ENCODE data around the gene SEC11C.

- TF ChIP-seq CTCF (IDR thresholded peaks at IDR 0.05) (no peak), EP300 (IDR thresholded peaks at IDR 0.05; ENCODE audit: low read depth) (no peak), POLR2A (IDR thresholded peaks at IDR 0.05) (no peak)
These were observed 43.4 kb upstream of the SEC11C start for GRCh38 chr18:59096098-59096789.
